ENCODE measurements around the gene FAM25G. TPM values are rescaled to one million over a fixed set of nuclear protein-coding genes. Genes with fewer than 3 reads are reported as not detected.

FAM25G gene
- total RNA-seq, 2 donors from 2014 or later: not detected

DNA sequence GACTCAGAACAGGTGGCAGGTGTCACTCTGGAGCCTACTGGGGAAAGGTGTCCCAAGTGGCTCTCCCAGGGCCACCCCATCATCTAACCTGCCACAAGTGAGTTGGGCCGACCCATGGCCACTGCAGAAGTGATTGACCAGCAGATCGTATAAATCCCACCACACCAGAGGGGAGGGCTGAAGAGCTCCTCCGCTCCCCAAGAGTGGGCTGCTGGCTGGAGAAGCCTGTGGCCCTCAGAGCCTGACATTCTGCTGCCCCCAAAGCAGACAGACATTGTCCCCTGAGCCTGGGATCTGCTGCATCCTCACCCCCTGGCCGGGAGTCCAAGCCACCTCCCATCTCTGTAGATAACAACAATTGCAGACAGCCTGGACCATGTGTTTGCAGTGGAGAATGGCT, 44.3 kb downstream of the FAM25G start:
- no peak for DNase-seq (ENCODE audit: low spot score)
- TF ChIP-seq, protein P1, sequence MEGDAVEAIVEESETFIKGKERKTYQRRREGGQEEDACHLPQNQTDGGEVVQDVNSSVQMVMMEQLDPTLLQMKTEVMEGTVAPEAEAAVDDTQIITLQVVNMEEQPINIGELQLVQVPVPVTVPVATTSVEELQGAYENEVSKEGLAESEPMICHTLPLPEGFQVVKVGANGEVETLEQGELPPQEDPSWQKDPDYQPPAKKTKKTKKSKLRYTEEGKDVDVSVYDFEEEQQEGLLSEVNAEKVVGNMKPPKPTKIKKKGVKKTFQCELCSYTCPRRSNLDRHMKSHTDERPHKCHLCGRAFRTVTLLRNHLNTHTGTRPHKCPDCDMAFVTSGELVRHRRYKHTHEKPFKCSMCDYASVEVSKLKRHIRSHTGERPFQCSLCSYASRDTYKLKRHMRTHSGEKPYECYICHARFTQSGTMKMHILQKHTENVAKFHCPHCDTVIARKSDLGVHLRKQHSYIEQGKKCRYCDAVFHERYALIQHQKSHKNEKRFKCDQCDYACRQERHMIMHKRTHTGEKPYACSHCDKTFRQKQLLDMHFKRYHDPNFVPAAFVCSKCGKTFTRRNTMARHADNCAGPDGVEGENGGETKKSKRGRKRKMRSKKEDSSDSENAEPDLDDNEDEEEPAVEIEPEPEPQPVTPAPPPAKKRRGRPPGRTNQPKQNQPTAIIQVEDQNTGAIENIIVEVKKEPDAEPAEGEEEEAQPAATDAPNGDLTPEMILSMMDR (IDR thresholded peaks at IDR 0.05): no peak

DNA sequence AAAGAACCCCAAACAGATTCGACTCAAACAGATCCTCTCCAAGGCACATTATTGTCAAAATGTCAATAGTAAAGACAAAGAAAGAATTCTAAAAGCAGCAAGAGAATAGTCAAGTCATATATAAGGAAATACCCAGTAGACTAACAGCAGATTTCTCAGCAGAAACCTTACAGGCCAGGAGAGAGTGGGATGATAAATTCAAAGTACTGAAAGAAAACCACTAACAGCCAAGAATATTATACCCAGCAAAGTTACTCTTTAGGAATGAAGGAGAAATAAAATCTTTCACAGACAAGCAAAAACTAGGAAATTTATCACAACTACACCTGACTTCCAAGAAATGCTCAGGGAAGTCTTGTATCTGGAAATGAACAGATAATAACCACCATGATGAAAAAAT, 45.8 kb downstream of the FAM25G start:
- DNase-seq (ENCODE audit: low spot score): no peak
- no peaks in the 10 kb centered on the region for H3K27me3 ChIP-seq
- peaks cover 0 to 22% of the 10 kb centered on the region in 2 donors for H3K9me3 ChIP-seq
- TF ChIP-seq, protein P1 (IDR thresholded peaks at IDR 0.05): no peak
- H3K27ac ChIP-seq: no peak overlapping the region
- no peaks in the 10 kb centered on the region for H3K36me3 ChIP-seq
- no peaks in the 10 kb centered on the region for H3K4me1 ChIP-seq
- no peak overlapping the region for H3K4me3 ChIP-seq

More for the DNA sequence above, 44.3 kb downstream of the FAM25G start:
- H3K9me3 ChIP-seq: peaks cover 0 to 22% of the 10 kb centered on the region in 2 donors
- H3K27ac ChIP-seq: no peak overlapping the region
- H3K4me1 ChIP-seq: no peaks in the 10 kb centered on the region
- no peaks in the 10 kb centered on the region for H3K36me3 ChIP-seq
- no peak overlapping the region for H3K4me3 ChIP-seq
- no peaks in the 10 kb centered on the region for H3K27me3 ChIP-seq

DNA sequence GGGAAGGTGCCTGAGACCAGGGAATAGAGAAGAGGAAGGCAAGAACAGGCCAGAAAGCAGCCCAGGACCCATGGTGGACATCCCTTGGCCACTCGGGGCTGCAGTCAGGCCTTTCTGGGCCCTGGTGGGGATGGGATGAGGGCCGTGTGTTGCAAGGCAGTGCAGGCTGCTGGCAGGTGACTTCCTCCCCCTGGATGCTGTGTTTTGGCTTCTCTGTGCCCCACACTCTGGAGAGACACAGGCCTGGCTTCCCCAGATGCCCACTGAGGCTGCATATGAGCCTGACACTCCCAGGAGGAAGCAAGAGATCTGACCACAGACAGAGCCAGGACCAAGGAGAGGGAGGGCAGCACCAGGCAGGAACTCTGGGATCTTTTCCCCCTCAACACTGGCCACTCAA, 47.5 kb downstream of the FAM25G start:
- Histone ChIP-seq H3K9me3 (peaks cover 0 to 22% of the 10 kb centered on the region in 2 donors), H3K27ac (no peak overlapping the region), H3K4me3 (no peak overlapping the region), H3K4me1 (no peaks in the 10 kb centered on the region), H3K27me3 (no peaks in the 10 kb centered on the region), H3K36me3 (no peaks in the 10 kb centered on the region)
- no peak for DNase-seq (ENCODE audit: low spot score)
- TF ChIP-seq, protein P1 (IDR thresholded peaks at IDR 0.05): no peak

DNA sequence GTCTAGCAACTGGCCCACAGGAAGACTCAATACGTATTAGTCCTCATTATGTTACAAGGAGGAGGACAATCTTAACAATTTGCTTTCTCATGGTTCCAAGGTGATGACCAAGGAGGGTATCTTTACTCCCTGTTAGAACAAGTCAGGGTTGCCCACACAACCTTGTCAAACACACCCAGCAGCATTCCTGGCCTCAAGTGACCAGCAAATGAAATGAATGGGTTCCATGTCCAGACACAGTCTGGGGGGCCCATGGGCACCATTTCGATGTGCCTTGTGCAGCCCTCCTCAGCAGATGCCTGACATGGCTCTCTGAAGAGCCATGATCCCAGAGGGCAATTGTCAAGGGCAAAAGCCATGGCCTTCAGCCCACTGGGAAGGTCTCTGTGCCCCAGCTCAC, 48.4 kb downstream of the FAM25G start:
- Histone ChIP-seq H3K36me3 (no peaks in the 10 kb centered on the region), H3K27ac (no peak overlapping the region), H3K4me1 (no peaks in the 10 kb centered on the region), H3K9me3 (peaks cover 0 to 22% of the 10 kb centered on the region in 2 donors), H3K4me3 (no peak overlapping the region), H3K27me3 (no peaks in the 10 kb centered on the region)
- TF ChIP-seq, protein P1 (IDR thresholded peaks at IDR 0.05): no peak
- DNase-seq (ENCODE audit: low spot score): no peak

DNA sequence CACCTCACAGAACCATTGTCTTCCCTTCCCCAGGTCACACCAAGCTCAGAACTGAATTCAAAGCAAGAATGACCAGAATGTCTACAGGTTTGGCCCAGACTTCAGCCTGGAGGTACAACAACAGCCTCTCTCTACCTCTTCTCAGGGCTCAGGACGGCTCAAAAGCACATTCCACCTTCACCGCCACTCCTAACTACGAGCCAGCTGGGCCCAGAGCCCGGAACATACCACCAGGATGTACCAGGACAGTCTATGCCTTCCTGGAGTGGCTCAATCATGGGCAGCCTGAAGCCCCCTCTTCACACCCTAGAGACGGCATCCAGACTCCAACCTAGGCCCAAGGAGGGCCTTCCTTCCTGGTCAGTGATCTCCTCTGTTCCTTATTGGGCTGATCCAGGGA, 49.1 kb downstream of the FAM25G start:
- Histone ChIP-seq H3K27me3 (no peaks in the 10 kb centered on the region), H3K9me3 (peaks cover 0 to 22% of the 10 kb centered on the region in 2 donors), H3K36me3 (no peaks in the 10 kb centered on the region), H3K4me3 (no peak overlapping the region), H3K27ac (no peak overlapping the region), H3K4me1 (no peaks in the 10 kb centered on the region)
- TF ChIP-seq, protein P1 (IDR thresholded peaks at IDR 0.05): no peak
- no peak for DNase-seq (ENCODE audit: low spot score)

DNA sequence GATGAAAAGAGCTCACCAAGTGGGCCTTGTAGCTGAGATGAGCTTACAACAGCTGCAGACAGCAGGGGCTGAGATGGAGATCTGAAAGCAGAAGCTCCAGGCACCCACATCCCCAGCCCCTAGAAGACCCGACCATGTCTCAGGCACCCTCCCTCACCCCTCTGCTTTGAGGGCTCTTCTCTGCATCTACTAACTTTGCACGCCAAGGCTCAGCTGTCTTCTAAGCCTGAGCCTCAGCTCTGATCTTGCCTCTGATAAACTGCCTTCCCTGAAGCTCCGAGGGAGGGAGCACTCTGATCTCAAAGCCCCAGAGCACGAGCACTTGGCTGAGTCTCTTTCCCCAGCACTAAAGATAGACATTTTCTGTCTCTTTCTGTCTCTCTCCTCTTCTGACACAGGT, 49.6 kb downstream of the FAM25G start:
- H3K9me3 ChIP-seq: peaks cover 0 to 22% of the 10 kb centered on the region in 2 donors
- TF ChIP-seq, protein P1 (IDR thresholded peaks at IDR 0.05): no peak
- no peaks in the 10 kb centered on the region for H3K4me1 ChIP-seq
- H3K27ac ChIP-seq: no peak overlapping the region
- H3K4me3 ChIP-seq: no peak overlapping the region
- no peaks in the 10 kb centered on the region for H3K36me3 ChIP-seq
- no peaks in the 10 kb centered on the region for H3K27me3 ChIP-seq
- DNase-seq (ENCODE audit: low spot score): no peak
